Lung microvascular endothelial cell (primary cell): ENCODE data around the gene PCDHAC1. TPM values are rescaled to one million over a fixed set of nuclear protein-coding genes. Genes with fewer than 3 reads are reported as not detected.

Experiments used
- DNase-seq, 2 donors: peaks; one replicate each; pipeline versions ENCODE4 v3.0.0 to v3.0.0-alpha.2; 2010; ENCODE audit warnings: low read depth in 2 of 2
- total RNA-seq: library from RNA; depleted of rRNA; stranded (reverse); fragments of >200 nt; gene quantifications from 2 replicates; pipeline ENCODE4 v1.2.1, GENCODE V29; 2014

Gene PCDHAC1
- total RNA-seq, 1 donor from 2014 or later: under 0.01 TPM

- no peak for DNase-seq
Observed at GRCh38 chr5:140967226-140967893, 41.3 kb downstream of the PCDHAC1 start.

- DNase-seq: no peak
Observed at GRCh38 chr5:140969880-140970279, 43.8 kb downstream of the PCDHAC1 start.

- DNase-seq: no peak
Observed at GRCh38 chr5:140973550-140973949, 47.5 kb downstream of the PCDHAC1 start.

- DNase-seq: no peak
Observed at GRCh38 chr5:140977003-140977402, 50.9 kb downstream of the PCDHAC1 start.

- DNase-seq: peak in 1 of 2 donors; percentile 6
Observed at GRCh38 chr5:140978260-140978659, 52.2 kb downstream of the PCDHAC1 start.

- DNase-seq: no peak
Observed at GRCh38 chr5:140978983-140979382, 52.9 kb downstream of the PCDHAC1 start.

Other genes starting within 250 kb of the PCDHAC1 start
- gene HARS1, start 234.9 kb upstream of the PCDHAC1 start, total RNA-seq: 43.1 and 46.4 TPM in 2 replicates
- 21.0 and 21.1 TPM in 2 replicates for gene HARS2, start 234.8 kb upstream of the PCDHAC1 start, total RNA-seq
- gene ZMAT2, start 225.9 kb upstream of the PCDHAC1 start, total RNA-seq: 34.0 and 54.8 TPM in 2 replicates
- gene PCDHA1, start 140.2 kb upstream of the PCDHAC1 start, total RNA-seq: under 0.01 TPM in 1 of 2 replicates, not detected in the other
- gene PCDHA2, start 131.4 kb upstream of the PCDHAC1 start, total RNA-seq: under 0.01 TPM in 2 replicates
- gene PCDHA3, start 125.2 kb upstream of the PCDHAC1 start, total RNA-seq: 0.20 and 0.22 TPM in 2 replicates
- gene PCDHA4, start 119.2 kb upstream of the PCDHAC1 start, total RNA-seq: under 0.01 TPM in 2 replicates
- gene PCDHA5, start 104.7 kb upstream of the PCDHAC1 start, total RNA-seq: under 0.01 TPM in 2 replicates
- gene PCDHA6, start 98.3 kb upstream of the PCDHAC1 start, total RNA-seq: 0.20 and 0.22 TPM in 2 replicates
- 0.20 and 0.22 TPM in 2 replicates for gene PCDHA7, start 92.0 kb upstream of the PCDHAC1 start, total RNA-seq
- under 0.01 TPM in 1 of 2 replicates, not detected in the other for gene PCDHA8, start 85.1 kb upstream of the PCDHAC1 start, total RNA-seq
- under 0.01 TPM in 2 replicates for gene PCDHA9, start 77.9 kb upstream of the PCDHAC1 start, total RNA-seq
- under 0.01 TPM in 2 replicates for gene PCDHA10, start 70.4 kb upstream of the PCDHAC1 start, total RNA-seq
- gene PCDHA11, start 57.3 kb upstream of the PCDHAC1 start, total RNA-seq: under 0.01 and 0.20 TPM in 2 replicates
- under 0.01 TPM in 1 of 2 replicates, not detected in the other for gene PCDHA12, start 51.0 kb upstream of the PCDHAC1 start, total RNA-seq
- gene PCDHA13, start 44.2 kb upstream of the PCDHAC1 start, total RNA-seq: under 0.01 TPM in 1 of 2 replicates, not detected in the other
- 0.20 and 0.22 TPM in 2 replicates for gene PCDHAC2, start 40.2 kb downstream of the PCDHAC1 start, total RNA-seq
- gene PCDHB1, start 125.1 kb downstream of the PCDHAC1 start, total RNA-seq: not detected in 2 replicates
- gene PCDHB2, start 168.3 kb downstream of the PCDHAC1 start, total RNA-seq: 1.3 and 2.2 TPM in 2 replicates
- 0.22 and 0.60 TPM in 2 replicates for gene PCDHB3, start 174.2 kb downstream of the PCDHAC1 start, total RNA-seq
- gene PCDHB4, start 195.5 kb downstream of the PCDHAC1 start, total RNA-seq: 0.20 and 0.22 TPM in 2 replicates
- 0.87 and 1.8 TPM in 2 replicates for gene PCDHB5, start 208.9 kb downstream of the PCDHAC1 start, total RNA-seq
- under 0.01 and 0.20 TPM in 2 replicates for gene PCDHB6, start 223.8 kb downstream of the PCDHAC1 start, total RNA-seq
- 0.44 and 2.4 TPM in 2 replicates for gene PCDHB7, start 246.3 kb downstream of the PCDHAC1 start, total RNA-seq